Stimulated activated CD8-positive, alpha-beta memory T cell treated with anti-CD3 and anti-CD28 coated beads, Interleukin-15, amount 100 ng/mL, for 48 hours (primary cell): ENCODE data around the gene HYOU1.
"Not testable (repeated sequence)": the region's sequence is repeated elsewhere in the genome, so short reads cannot be mapped to it uniquely, and the experiment has no call there.

Source experiments
- DNase-seq, 2 donors: peaks; one replicate each; pipeline ENCODE4 v3.0.0-alpha.2; 2020; ENCODE audit warnings: low read depth in 2 of 2

The HYOU1 gene

DNA sequence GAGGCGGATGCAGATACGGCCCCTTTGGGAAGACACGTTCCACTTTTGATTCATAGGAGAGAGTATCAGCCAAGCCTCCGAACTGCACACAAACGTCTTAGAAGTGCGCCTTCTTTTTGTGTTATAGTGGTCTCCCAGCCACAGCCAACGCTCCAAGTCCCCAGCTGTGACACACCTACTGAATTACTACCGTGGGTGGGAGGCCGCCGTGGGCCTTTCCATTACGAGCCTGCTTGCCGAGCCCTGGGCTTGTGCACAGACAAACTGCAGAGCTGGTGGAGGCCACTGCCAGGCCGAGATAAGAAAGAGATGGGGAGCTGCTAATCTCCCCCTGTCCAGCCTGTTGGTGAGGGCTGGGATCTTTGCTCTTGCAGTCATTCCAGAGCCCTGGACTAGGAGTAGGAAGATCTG, 28.4 kb upstream of the HYOU1 start:
- DNase-seq = no peak

DNA sequence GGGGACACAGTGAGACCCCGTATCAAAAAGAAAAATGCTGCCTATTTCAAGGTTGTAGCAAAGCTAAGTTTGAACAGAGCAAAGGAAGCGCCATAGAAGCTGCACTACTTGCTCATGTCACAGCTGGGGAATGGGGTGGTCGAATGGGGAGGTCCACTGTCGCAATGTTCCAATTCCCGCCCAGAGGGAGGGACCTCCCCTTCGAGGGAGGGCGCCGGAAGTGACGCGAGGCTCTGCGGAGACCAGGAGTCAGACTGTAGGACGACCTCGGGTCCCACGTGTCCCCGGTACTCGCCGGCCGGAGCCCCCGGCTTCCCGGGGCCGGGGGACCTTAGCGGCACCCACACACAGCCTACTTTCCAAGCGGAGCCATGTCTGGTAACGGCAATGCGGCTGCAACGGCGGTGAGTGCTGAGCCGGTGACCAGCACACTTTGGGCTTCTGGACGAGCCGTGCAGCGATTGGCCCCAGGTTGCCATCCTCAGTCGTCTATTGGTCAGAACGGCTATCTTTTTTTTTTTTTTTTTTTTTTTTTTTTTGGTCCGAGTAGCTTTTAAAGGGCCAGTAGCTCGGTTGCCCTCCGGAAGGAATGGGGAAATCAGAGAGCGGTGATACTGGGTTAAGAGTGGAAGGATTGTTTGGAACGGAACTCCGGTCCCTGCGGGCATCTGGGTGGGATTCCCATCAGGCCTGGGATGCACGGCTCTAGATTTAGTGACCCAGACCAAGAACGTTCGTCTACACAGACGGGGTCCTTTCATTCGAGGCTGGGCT, 27.8 kb upstream of the HYOU1 start, which contains the start of gene HMBS:
Gene HMBS (plus strand): TSS at position 219 of the 774 bp plus-strand sequence. CDS start 153 bp downstream, at position 372.
- peak; percentile 85 to 89 for DNase-seq

DNA sequence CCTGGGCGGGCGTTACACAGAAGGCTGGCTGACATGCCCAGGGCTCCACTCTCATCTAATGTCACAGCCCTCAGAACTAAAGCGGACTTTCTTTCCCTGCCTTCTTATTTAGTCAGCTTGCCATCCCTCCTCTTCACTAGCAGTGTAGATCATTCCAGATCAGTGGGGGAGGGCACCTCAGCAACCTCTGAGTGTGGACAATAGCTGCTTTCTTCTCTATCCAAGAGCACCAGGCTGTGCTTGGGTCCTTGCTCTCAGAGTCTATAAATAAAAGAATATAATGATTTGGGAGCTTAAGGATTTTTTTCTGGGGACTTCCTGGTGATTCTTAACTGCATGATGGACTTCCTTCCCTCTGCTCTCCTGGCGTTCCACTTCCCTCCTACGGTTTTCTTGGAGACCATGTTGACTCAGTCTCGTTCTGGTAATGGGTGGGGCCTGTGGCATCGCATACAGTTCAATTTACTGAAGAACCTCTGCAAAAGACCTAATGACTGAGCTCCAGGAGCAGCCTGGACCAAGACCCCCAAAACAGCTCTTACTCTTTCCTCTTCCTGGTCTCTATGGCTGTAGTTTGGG, 24.8 kb upstream of the HYOU1 start:
- DNase-seq = no peak

DNA sequence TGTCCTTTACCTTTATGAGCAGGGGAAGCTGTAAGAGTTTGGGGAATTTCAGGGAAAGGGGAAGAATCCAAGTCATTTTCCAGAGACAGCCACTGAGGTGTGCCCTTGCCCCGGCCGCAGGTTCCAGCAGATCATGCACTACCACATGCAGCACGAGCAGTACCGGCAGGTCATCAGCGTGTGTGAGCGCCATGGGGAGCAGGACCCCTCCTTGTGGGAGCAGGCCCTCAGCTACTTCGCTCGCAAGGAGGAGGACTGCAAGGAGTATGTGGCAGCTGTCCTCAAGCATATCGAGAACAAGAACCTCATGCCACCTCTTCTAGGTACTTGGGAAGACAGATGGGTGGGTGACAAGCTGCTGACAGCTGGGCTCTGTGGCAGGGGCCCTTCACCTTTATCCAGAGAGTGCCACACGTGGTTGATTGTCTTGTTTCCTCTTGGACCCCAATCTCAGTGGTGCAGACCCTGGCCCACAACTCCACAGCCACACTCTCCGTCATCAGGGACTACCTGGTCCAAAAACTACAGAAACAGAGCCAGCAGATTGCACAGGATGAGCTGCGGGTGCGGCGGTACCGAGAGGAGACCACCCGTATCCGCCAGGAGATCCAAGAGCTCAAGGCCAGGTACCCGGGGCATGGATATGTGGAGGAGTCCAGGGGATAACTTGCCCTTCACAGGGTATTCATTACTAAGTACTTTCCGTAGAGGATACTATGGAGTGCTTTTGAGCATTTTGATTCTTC, 21.8 kb upstream of the HYOU1 start:
- DNase-seq = no peak

DNA sequence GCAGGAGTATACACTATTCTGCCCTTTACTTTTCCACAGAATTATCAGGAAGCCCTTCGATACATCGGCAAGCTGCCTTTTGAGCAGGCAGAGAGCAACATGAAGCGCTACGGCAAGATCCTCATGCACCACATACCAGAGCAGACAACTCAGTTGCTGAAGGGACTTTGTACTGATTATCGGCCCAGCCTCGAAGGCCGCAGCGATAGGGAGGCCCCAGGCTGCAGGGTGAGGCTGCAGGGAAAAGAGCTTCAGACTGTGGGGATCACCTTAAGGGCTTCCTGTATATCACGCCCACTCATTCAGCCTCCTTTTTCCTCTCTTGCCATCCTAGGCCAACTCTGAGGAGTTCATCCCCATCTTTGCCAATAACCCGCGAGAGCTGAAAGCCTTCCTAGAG, 20.8 kb upstream of the HYOU1 start:
- no peak for DNase-seq

DNA sequence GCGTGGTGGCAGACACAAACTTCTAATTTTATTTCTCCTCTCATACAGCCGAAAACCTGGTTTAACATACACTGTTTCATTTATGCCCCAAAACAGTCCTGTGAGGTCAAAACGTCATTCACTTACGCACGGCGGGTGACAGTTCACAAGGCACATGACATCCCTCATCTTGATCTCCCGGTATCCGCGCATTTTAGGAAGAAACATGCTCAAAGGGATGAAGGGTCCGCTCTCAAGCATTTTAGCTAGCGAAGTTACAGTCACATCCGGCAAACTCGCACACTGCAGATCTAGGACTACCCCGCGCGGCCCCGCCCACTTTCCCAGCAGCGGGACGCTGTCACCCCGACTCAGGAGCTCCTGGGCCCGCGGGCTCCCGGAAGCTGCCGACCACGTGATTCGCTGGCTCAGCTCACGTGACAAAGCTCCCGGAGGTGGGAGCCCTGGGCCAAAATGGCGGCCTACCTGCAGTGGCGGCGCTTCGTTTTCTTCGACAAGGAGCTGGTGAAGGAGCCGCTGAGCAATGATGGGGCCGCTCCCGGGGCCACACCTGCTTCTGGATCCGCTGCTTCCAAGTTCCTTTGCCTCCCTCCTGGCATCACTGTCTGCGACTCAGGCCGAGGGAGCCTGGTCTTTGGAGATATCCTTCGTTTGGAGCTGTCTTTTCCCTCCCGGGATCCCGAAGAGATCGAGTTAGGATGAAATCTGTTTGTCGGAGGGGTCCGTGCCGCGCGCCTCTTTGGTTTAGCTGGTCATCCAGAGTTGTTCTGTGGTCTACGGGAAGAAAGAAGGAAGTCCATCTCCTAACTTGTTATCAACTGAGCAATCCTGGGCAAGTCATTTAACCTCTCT, 10.6 kb upstream of the HYOU1 start, which contains the start of gene VPS11:
Gene VPS11 (plus strand): TSS at position 448 of the 852 bp plus-strand sequence. CDS start 6 bp downstream, at position 454.
- DNase-seq = peak; percentile 98 to 99

DNA sequence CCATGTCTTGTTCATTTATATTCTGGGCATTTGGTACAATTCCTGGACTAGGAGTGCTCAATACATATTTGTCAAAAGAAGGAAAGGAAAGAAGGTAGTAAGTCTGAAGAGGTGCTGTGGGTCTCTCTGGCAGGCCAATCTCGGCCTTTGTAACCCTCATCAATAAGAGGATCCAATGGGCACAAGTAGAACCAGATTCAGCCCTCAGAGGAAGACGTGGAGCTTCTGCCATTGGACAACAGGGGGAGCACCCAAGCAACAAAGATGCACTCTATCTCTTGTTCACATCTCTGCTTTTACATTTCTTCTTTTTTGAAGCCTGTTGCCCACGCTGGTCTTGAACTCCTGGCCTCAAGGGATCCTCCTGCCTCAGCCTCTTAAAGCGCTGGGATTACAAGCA, 8.4 kb upstream of the HYOU1 start:
- no peak for DNase-seq

DNA sequence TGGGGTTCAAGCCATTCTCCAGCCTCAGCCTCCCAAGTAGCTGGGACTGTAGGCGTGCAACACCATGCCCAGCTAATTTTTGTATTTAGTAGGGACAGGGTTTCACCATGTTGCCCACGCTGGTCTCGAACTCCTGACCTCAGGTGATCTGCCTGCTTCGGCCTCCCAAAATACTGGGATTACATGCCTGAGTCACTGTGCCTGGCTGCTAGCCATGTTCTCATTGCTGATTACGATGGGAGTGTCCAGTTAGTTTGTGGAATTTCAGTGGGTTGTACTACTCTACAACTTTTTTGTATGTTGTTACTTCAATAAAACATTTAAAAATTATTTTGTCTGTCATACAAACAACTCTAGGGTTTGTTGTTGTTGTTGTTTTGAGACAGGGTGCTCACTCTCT, 5.8 kb upstream of the HYOU1 start:
- DNase-seq = no peak

DNA sequence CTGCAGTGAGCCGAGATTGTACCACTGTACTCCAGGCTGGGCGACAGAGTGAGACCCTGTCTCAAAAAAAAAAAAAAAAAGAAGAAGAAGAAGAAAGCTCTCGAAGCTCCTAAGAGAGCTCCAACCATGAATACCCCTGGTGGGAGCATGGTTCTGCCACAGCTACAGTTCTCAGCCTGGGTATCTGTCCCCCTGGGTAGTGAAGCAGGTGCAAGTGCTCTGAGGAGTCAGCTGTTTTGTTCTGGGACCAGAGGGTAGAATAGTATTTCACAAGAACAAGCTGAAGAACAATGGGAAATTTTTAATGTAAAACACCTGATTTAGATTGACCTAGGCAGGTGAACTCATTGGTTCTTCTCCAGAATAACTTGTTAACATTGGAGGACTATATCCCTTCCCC, 4.3 kb upstream of the HYOU1 start:
- DNase-seq = no peak

DNA sequence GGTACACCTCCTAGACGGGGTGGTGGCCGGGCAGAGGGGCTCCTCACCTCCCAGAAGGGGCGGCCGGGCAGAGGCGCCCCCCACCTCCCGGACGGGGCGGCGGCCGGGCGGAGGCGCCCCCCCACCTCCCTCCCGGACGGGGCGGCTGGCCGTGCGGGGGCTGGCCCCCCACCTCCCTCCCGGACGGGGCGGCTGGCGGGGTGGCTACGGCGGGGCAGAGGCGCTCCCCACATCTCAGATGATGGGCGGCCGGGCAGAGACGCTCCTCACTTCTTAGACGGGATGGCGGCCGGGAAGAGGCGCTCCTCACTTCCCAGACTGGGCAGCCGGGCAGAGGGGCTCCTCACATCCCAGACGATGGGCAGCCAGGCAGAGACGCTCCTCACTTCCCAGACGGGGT, 2.1 kb upstream of the HYOU1 start:
- not testable (repeated sequence) for DNase-seq

DNA sequence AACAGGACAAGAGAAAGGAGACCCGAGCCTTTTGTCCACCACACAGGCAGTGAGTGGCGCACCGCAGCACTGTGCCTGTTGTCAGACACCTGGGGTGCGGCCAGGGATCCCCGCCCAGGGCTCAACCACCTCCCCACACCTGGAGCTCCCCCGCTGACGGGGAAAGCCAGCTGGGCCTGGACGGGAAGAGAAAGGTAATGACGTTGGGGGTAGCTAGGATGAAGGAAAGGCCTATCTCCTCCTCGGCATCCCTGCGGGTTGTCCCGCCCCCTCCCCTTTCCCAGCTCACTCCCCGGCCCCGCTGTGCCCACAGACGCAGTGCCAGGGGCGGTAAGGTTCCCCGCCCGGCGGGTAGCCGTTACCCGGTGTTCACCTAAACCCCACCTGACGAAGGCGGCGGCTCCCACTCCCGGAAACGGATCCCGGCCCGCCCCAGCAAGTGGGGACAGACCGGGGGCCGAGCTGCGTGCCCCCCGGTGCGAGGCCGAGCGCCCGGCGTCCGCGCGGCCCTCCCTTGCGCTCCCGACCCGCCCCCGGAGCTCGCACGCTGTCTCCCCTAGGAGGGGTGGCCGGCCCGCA, 495 bp downstream of the HYOU1 start:
- no peak for DNase-seq

DNA sequence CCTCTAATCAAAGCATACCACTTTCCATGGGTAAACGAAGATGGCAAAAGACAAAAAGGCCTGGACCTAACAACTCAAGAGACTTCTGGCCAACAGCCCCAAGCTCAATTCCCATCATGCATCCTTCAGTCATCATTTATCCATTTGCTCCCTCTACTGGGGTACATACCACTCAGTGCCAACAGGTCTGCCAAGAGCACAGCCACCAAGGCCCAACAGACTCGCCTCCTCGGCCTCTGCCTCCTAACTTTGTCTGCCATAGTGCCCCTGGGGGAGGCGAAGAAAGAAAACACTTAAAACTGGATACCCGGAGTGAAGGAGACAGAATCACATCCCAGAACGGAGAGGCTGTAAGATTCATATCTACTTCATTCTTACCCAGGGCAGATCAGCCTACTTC, 1.1 kb downstream of the HYOU1 start:
- DNase-seq = no peak

DNA sequence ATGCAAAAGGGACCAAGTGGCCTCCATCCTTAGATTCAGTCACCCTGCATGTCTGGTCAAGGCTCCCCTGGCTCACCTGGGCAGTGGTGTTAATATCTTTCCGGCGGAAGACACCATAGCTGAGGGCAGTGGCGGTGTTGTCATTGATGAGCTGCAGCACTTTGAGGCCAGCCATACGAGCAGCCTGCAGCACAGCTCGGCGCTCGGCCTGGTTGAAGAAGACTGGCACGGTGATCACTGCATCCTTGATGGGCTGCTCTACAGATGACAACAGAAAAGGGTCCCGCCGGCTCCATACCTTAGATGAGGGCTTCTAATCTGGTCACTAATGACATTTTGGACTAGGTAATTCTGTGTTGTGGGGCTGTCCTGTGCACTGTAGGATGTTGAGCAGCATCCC, 2.6 kb downstream of the HYOU1 start:
- DNase-seq = no peak

DNA sequence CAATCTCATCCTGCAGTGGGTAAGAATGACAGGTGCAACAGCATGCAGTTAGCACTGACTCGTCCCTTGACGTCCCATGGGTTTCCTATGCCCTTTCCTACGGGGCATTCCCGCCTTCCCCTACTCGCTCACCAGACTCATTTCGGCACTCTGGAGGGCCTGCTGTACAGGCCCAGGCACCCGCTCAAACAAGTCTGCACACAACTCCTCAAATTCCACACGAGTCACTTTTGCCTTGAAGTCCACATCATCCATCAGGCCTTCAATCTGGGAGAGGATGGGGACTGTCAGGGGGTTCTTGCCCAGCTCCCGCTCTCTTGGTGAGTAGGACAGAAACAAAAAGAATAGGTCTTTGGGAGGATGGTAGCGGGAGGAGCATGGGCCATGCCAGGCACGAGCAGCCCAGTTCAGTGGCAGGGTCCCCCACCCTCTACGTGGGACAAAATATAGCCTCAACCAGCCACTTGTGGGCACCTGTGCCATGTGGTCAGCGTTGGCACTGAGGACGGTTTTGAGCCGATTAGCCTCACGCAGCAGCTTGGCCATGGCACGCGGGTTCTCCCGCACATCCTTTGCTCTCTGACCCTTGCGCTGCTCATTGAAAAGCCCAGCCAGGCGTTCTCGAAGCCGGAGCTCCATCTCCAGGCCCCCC, 4.7 kb downstream of the HYOU1 start:
- no peak for DNase-seq

DNA sequence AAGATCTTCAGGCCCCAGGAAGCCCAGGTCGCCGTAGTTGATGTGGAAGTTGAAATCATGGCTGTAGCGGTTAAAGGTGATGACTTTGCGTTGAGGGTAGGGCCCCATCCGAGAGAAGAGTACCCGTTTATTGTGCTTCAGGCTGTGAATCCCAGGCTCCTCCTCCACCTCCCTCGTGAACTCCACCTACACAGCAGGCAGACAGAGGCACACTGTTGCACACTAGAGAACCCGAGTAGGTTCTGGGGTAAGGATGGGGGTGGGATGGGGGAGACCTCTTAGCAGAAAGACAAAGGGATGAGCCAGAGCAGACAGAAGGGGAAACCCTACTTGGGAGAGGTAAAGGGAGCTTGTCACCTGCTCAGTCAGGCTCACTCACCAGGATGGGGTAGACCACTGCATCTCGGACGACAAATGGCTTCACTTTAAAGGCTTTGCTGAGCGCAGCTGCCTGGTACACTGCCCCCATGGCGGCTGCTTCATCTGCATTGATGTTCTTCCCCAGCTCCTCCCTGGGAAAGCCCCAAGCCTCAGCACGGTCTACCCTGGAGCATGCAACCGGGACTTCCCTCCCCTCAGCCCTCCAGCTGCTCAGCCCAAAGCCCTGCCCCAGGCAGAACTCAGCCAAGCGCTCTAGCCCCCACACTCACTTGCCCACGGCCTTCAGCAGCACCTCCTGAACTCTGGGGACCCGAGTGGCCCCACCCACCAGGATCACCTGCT, 5.4 kb downstream of the HYOU1 start:
- DNase-seq = no peak

DNA sequence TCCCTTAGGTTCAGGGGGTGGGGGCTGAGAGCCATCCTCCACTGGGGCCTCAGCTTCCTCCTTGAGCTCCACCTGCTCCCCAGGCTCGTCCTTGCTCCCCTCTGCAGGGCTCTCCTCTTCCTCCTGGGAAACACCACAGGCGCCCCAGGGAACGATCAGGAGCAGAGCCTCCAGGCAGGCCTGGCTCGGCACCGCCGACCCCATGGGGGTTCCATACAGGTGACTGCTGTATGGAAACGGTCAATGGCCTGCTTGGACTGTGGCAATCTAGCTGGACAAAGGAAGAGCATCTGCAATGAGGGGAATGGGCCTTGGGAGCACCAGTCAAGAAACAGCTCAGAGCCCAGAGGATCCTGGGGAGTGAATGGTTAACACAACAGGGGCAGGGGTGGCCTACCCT, 7.9 kb downstream of the HYOU1 start:
- DNase-seq = no peak

DNA sequence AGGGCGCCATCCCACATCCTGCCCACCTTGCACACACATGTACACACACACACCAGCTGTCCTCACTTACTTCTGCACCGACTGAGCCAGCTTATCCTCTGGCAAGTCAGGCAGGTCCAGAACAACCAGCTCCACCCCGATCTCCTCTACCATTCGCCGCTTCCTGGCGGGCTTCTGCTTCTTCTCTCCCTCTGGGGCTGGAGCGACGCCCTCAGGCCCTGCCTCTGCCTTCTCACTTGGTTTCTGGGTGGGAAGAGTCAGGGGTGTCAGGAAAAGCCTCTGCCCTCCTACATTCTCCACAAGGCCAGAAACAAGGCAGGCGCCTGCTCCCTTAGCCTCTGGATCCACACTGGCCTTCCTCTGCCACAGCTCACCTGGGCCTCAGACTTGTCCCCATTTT, 8.4 kb downstream of the HYOU1 start:
- no peak for DNase-seq

DNA sequence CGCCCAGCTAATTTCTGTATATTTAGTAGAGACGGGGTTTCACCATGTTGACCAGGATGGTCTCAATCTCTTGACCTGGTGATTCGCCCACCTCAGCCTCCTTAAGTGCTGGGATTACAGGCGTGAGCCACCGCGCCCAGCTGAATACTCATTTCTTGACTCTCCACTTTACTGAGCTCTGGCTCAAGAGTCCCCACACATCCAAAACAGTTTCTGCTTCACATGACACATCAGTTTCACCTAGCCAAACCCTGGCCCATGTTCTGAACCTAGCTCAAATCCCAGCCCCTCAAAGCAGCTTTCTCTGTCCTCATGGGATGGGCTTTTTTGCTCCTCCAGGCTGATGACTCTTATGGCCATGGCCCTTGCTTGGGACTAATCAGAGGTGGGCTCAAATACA, 9.8 kb downstream of the HYOU1 start:
- peak in 1 of 2 donors; percentile 27 for DNase-seq

DNA sequence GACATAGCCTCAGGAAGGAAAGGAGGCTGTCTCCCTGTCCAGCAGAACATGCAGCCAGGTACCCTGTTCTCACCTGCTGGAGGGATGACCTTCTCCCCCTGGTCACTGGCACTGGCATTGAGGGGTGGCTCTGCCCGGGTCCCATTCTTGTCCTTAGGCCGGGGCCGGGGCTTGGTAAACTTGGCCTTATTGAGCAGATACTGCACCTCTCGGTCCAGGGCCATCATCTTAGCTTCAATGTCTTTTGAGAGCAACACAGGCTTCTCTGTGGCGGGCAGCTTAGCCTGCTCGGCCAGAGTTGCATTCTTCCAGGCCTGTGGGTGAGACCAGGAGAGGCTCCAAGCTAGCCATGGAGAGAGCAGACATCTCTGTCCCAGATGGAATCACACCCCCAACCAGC, 10.5 kb downstream of the HYOU1 start:
- DNase-seq = no peak

DNA sequence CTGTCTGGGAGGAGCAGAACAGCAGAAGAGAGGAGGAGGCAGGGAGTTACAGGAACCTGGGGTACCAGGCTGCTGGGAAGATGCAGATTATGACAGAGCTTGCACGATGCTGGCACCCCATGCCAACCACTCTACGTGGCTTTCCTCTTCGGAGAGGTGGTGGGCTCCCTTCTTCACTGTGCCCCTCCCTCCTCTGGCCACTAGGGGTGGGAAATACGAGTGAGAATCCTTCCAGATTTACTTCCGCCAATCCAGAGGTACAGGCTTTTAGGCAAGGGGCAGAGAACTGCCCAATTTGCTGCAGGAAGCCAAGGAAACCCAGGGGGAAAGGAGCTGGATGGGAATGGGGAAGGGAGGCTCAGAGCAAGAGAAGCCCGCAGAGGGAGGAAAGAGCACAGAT, 12.3 kb downstream of the HYOU1 start:
- DNase-seq = no peak
